ENCODE measurements around the gene METTL25B. TPM values are rescaled to one million over a fixed set of nuclear protein-coding genes. Genes with fewer than 3 reads are reported as not detected.

Gene METTL25B
- total RNA-seq, 1 experiment from 2014 or later, result 10.4 TPM

GRCh38 chr1:156704930-156705320 is 23.3 kb upstream of the METTL25B start:
- intact Hi-C loops (cut with micrococcal nuclease), result loop anchor here (1.0 kb wide), 1 partner anchor 16 kb away; no protein-coding TSS in a partner anchor
- ATAC-seq, result peak; percentile 42
- Histone ChIP-seq H3K4me2 (ENCODE audit: low read length) (peak overlapping the region; percentile 98), H3K9me3 (ENCODE audit: low read length) (no peaks in the 10 kb centered on the region), H3K4me1 (ENCODE audit: insufficient read depth, low read length) (peaks cover 50% of the 10 kb centered on the region), H3K27ac (ENCODE audit: low read length) (peak overlapping the region; percentile 48), H3F3A (ENCODE audit: low read length, unreplicated experiment) (no peaks in the 10 kb centered on the region), H3K9me2 (replicated peaks; ENCODE audit: low read length) (no peaks in the 10 kb centered on the region), H3K27me3 (ENCODE audit: low read length) (no peaks in the 10 kb centered on the region), H4K20me1 (ENCODE audit: low read length) (no peaks in the 10 kb centered on the region), H2AFZ (ENCODE audit: low read length) (peak overlapping the region; percentile 83), H3K4me3 (ENCODE audit: low read length) (peak overlapping the region; percentile 71), H3K36me3 (ENCODE audit: low read depth, low read length) (no peaks in the 10 kb centered on the region; the same call in 1 of the 2 replicates), H3K9ac (ENCODE audit: low read length) (peak overlapping the region; percentile 63), H3K79me2 (ENCODE audit: low read length) (peaks cover 17% of the 10 kb centered on the region)
- ChIA-PET CTCF (interaction anchor here (0.7 to 3.7 kb wide), 2 partner anchors 15 to 111 kb away, joined by 3 to 84 read pairs; no protein-coding TSS in a partner anchor), POLR2A (ENCODE audit: unreplicated experiment) (interaction anchor here (0.6 to 0.7 kb wide), 2 partner anchors 28 to 43 kb away, joined by 3 to 4 read pairs; no protein-coding TSS in a partner anchor)
- TF ChIP-seq EZH2phosphoT487 (IDR thresholded peaks at IDR 0.05; ENCODE audit: borderline replicate concordance, low read length), result no peak
- no peak for TF ChIP-seq EZH2 (IDR thresholded peaks at IDR 0.05; ENCODE audit: low read length, unreplicated experiment)
- TF ChIP-seq CTCF (conservative IDR thresholded peaks at IDR 0.05; ENCODE audit: low read depth, low read length), result no peak
- DNase-seq, result peak; percentile 93
- TSS peak; percentile 57 for BruUV-seq (replicated peaks)

- Histone ChIP-seq H3K4me2 (ENCODE audit: low read length) (peak within 1 kb of the TSS; percentile 98), H3F3A (ENCODE audit: low read length, unreplicated experiment) (no peaks in the 10 kb centered on the region), H3K4me3 (ENCODE audit: low read length) (peak within 1 kb of the TSS; percentile 71), H4K20me1 (ENCODE audit: low read length) (no peaks in the 10 kb centered on the region), H3K9me3 (ENCODE audit: low read length) (no peaks in the 10 kb centered on the region), H3K9ac (ENCODE audit: low read length) (peak within 1 kb of the TSS; percentile 63), H3K36me3 (ENCODE audit: low read depth, low read length) (no peaks in the 10 kb centered on the region; the same call in 1 of the 2 replicates), H3K9me2 (replicated peaks; ENCODE audit: low read length) (no peaks in the 10 kb centered on the region), H3K79me2 (ENCODE audit: low read length) (peaks cover 17% of the 10 kb centered on the region), H2AFZ (ENCODE audit: low read length) (peak within 1 kb of the TSS; percentile 83), H3K27ac (ENCODE audit: low read length) (peak within 1 kb of the TSS; percentile 48), H3K27me3 (ENCODE audit: low read length) (no peaks in the 10 kb centered on the region), H3K4me1 (ENCODE audit: insufficient read depth, low read length) (peaks cover 55% of the 10 kb centered on the region)
- intact Hi-C loops (cut with micrococcal nuclease), result loop anchor here (1.0 kb wide), 1 partner anchor 16 kb away; no protein-coding TSS in a partner anchor
- TF ChIP-seq EZH2phosphoT487 (IDR thresholded peaks at IDR 0.05; ENCODE audit: borderline replicate concordance, low read length), result no peak
- TF ChIP-seq CTCF (conservative IDR thresholded peaks at IDR 0.05; ENCODE audit: low read depth, low read length), result no peak
- no peak for TF ChIP-seq EZH2 (IDR thresholded peaks at IDR 0.05; ENCODE audit: low read length, unreplicated experiment)
- ChIA-PET POLR2A (ENCODE audit: unreplicated experiment) (interaction anchor here (0.7 to 1.0 kb wide), 2 partner anchors 14 to 44 kb away, joined by 4 read pairs; no protein-coding TSS in a partner anchor), CTCF (interaction anchor here (0.5 to 3.7 kb wide), 6 partner anchors 14 to 180 kb away, joined by 3 to 84 read pairs (median 5); no protein-coding TSS in a partner anchor)
- DNase-seq (peak; percentile 53), ATAC-seq (peak; percentile 14)
- no TSS peak for BruUV-seq (replicated peaks)
These were observed 22.9 kb upstream of the METTL25B start, which contains the start of gene CRABP2 for GRCh38 chr1:156705321-156705917. TSS of gene CRABP2 (minus strand) at chr1:156705583. CDS start at chr1:156705446, 137 bp downstream.
